Stimulated activated CD4-positive, alpha-beta T cell treated with anti-CD3 and anti-CD28 coated beads, Interleukin-1b, Interleukin-23, amount 100 ng/mL, for 24 hours (primary cell): ENCODE data around the gene PIEZO1.
"Not testable (repeated sequence)": the region's sequence is repeated elsewhere in the genome, so short reads cannot be mapped to it uniquely, and the experiment has no call there.

Experiments used
- DNase-seq, 4 experiments: peaks; one replicate each; pipeline ENCODE4 v3.0.0-alpha.2; 2020; ENCODE audit warnings: low read depth in 4 of 4, low spot score in 1 of 4

The PIEZO1 gene

GRCh38 chr16:88804552-88805339 lies 19.7 kb upstream of the PIEZO1 start:
- no peak for DNase-seq

DNA sequence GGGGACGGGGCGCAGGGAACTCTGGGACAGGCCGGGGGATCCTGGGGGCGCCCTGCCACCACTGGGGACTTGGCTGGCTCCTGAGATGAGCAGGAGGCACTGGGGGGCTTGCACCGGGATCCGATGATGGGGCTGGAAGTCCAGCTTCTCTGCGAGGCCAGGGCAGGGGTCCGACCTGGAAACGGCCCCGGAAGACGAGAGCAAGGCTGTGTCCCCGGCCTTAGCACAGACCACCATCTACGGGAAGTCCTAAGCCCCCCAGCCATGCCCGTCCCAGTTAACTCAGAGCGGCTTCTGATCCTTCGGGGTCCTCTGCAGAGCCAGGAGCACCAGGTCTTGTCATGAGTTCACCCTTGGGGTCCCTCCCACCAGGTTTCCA lies 19.1 kb upstream of the PIEZO1 start:
- no peak for DNase-seq

- peak; percentile 67 to 84 (median 78) for DNase-seq
Observed at GRCh38 chr16:88803264-88803987, 18.4 kb upstream of the PIEZO1 start, which contains the start of gene CDT1. Gene CDT1, plus strand, starts transcription at chr16:88803789. Its CDS starts 43 bp downstream, at chr16:88803832.

DNA sequence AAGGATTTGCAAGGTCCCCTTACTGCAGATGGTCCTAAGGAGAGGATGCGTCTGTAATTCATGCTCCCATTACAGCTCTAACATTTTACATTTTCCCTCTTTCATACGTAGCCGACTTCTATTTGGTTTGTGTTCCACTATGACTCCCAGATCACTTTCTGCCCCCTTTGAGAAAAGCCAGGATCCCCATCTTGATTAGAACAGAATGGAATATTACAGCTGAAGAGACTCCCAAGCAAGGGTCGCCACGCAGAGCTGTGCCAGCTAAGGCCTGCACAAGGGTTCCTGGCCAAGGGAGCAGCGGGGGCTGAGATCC lies 15.2 kb upstream of the PIEZO1 start:
- DNase-seq = no peak

- no peak for DNase-seq
Observed at GRCh38 chr16:88799569-88800276, 14.7 kb upstream of the PIEZO1 start.

DNA sequence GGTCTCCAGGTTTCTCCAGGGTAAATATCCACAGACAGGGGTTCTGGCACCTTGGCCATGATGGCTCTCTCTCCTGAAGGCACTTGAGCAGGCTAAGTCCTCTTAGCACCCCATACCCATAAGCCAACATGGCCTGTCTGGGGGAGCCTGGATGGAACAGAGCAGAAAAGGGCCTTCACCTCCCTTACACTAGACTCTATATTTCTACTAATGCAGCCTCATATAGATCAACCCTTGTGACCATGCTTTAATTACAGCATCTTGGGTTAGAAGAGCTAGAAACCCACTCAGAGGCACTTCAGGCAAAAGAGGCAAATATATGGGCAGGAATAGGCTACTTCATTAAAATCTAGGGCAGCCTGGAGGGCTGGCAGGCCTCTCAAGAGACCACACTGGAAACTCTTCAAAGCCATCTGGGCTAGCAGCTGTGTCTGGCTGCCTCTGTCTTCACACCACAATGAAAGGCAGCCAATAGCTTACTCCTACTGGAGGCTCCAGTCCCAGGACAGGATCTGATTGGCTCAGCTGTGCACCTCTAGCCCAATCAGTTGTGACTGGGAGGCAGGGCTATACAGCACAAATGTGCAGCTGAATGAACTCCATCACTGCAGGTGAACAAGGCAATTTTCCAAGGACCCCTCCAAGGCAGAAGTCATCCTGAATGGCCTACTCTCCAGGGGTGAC lies 13.9 kb upstream of the PIEZO1 start:
- DNase-seq = no peak

DNA sequence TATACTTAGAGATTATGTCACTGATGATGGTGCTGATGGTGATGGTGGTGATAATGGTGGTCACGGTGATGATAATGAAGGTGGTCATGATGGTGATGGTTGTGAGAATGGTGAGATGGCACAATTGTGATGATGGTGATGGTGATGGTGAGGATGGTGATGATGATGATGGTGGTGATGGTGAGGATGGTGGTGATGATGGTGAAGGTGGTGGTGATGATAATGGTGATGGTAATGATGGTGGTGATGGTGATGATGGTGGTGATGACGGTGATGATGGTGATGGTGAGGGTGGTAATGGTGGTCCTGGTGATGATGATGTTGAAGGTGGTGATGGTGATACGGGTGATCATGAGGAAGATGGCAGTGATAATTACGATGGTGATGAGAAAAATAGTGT lies 13.1 kb upstream of the PIEZO1 start:
- no peak for DNase-seq

DNA sequence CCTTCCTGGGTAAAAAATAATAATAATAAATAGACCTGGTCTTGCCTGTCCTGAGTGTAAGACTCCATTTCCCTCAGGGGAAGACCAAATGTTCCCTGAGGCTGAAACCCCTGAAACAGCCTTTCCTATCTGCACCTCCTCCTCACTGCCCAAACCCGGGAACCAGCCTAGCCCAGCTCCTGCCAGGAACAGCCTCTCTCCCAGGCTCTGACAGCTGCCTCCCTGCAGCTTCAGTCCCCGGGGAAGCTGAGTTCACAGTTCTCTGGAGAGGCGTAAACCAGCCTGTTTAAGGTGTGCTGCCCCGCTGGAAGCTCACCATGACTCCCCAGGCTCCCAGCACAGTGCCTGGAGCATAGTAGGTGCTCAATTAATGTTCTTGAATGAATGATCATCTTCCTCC lies 11.3 kb upstream of the PIEZO1 start:
- DNase-seq = no peak

DNA sequence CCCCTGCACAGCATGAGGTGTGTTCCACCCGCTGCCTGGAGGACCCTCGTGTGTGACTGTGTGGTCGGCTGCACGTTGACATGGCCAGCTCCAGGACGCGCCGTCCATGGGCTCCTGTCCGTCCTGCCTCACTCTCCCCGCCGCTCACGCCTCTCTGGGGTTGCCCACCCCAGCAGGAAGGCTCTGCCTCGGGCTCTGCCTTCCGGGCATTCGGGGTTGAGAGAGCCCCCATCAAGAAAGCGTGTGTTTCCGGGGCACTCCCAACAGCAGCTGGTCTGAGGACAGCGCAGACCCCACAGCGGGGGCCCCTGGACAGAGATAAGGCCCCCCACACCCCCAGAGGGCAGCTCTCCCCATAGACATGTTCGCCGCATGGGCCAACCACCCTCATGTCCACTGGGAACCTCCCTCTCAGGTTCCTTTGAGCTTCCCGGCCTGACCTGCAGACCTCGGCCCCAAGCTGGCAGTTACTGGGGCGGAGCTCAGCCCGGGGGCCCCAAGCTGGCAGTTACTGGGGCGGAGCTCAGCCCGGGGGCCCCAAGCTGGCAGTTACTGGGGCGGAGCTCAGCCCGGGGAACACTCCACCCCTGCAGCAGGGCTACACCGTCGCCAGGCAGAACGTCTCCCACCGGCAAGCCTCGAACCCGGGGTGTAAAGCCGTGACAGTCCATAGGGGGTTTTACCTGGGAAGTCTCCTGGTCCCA lies 8.4 kb upstream of the PIEZO1 start:
- DNase-seq = no peak

- DNase-seq = no peak
Observed at GRCh38 chr16:88792668-88793250, 7.7 kb upstream of the PIEZO1 start.

- no peak for DNase-seq
Observed at GRCh38 chr16:88792078-88792550, 7.1 kb upstream of the PIEZO1 start.

DNA sequence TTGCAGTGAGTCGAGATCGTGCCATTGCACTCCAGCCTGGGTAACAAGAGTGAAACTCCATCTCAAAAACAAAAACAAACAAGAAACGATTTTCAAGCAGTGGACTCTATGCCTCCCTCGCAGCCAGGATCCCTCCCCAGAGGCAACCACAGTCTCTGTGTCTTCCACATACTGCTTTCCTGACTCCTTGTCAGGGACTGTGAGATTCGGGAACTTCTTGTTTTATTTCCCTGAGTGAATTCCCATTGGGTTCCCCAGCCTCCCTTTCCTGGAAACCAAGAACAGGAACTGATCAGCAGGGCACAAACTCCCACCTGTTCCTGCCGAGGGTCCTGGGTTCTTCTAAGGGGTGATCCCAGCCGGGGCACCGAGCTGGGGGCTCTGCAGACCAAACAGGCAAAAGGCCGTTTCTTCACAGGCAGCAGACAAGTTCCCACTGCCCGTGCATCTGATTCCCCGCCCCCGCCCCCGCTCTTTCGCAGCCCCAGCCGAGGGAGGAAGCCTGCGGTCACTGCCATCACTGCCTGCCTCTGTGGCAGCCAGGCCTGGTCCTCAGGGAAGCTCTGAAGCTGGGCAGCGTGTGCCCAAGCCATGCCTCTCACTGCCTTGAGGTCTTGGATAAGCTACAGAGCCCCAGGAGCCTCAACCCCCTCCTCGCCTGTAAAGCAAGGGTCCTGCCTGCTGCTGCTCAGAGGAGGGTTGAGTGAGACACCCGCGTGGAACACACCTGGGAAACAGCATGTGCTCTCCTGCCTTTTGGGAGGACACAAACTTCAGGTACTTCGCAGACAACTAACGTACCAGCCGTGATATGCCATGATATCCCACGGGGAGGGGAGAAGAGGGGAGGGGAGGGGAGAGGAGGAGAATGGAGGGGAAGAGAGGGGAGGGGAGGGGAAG lies 5.5 kb upstream of the PIEZO1 start:
- no peak for DNase-seq

- DNase-seq = no peak
Observed at GRCh38 chr16:88789594-88789993, 4.6 kb upstream of the PIEZO1 start.

DNA sequence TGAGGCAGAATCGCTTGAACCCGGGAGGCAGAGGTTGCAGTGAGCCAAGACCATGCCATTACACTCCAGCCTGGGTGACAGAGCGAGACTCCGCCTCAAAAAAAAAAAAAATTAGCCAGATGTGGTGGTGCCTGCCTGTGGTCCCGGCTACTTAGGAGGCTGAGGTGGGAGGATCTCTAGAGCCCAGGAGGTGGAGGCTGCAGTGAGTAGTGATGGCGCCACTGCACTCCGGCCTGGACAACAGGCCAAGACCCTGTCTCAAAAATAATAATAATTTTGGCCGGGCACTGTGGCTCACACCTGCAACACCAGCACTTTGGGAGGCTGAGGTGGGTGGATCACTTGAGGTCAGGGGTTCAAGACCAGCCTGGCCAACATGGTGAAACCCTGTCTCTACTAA lies 3.7 kb upstream of the PIEZO1 start:
- not testable (repeated sequence) for DNase-seq

DNA sequence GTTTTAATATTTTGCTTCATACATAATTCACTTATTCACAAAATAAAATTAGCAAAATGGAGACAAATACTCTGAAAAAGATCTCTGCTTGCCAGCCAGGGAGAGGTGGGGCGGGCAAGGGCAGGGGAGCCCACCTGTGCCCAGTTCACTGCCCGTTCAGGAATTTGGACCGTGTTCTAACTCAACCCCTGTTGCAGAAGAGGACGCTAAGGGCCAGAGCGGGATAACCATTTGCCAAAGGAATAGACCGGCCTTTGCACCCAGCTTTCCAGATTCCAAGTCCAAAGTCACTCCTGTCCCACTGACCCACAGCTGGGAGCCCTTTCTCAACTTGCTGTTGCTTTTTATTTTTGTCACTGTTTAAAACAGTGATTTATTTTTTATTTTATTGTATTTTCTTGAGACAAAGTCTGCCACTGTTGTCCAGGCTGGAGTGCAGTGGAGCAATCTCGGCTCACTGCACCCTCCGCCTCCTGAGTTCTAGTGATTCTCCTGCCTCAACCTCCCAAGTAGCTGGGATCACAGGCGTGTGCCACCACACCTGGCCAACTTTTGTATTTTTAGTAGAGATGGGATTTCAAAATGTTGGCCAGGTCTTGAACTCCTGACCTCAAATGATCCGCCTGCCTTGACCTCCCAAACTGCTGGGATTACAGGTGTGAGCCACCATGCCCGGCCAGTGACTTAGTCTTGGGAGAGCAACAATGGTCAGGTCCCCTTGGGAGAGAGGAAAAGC lies 2.7 kb upstream of the PIEZO1 start:
- DNase-seq = no peak

GRCh38 chr16:88784856-88785105 lies 239 bp downstream of the PIEZO1 start:
- no peak for DNase-seq

DNA sequence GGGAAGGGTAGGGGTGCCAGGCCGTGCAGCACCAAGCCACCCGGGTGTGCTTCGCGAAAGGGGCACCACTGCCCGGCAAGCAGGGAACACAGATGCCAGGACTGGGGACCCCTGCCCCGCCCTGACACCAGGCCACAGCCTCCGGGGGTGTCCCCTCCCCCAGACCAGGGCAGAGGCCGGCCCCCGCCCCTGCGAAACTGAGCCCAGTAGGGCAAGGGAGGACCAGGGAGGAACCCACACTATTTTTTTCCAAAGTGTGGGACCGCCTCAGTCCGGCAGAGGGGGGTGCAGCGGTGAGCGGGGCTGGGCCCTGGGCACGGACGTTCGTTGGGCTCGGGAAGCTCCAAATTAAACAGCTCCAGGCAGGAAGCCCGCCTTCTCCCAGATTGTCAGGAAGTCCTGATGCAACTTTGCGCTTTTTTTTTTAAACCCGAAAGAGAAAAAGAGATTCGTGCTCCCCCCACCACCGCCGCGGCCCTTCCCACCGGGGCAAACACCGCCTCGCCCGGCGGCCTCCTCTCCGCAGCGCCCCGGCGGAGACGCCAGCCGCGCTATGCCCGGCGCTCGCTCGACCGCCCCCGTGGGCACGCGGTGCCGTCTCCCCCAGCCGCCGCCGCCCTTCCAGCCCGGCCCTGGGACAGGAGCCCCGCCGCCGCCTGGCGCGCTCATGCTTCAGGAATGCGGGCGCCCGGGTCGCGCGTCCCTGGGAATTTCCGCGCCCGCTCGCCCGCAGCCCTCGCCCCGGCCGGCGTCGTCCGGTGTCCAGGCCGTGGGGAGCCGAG lies 755 bp downstream of the PIEZO1 start:
- no peak for DNase-seq

DNA sequence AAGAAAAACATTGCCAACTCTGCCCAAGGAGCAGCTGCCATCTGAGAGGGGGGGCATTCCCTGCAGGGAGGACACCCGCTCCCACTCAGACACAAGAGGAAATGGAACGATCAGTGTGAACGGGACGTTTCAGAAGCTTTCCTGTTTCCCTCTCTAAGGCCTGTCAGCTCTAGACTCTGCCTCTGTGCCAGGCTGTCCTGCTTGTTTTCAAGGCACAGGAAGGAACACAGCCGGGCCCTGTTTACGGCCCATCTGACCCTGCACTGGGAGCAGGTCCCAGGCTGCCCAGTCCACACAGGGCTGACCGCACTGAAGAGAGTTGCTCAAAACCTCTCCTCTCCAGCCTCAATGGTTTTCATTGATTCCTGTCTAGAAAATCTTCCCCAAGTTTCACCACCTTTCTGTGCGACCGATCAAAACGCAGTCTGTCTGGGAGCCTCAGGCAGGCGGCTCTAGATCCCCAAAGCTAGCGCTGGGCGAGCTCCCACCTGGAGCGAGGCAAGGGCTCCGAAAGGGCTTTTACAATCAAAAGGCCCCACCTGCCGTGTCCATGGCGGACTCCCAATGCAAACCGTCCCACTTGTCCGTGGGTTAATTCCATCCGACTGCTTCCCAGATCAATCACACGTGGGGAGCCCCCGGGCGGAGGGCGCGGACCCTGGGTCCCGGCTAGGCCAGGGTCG lies 1.5 kb downstream of the PIEZO1 start:
- DNase-seq = no peak
